GM12878 (cell line): Measurements from ENCODE around the gene CFAP57. TPM values are rescaled to one million over a fixed set of nuclear protein-coding genes. Genes with fewer than 3 reads are reported as not detected.

Experiments used
- ASH2L ChIP-seq: fragments of 300-600, 200-600 bp; sonication (generic); IDR thresholded peaks from 2 replicates; pipeline ENCODE4 v1.6.1; 2017; ENCODE audit warnings: low read depth, mild to moderate bottlenecking, borderline replicate concordance
- ATF2 ChIP-seq: IDR thresholded peaks from 2 replicates; pipeline ENCODE4 v1.6.1; 2012; ENCODE audit warnings: low read length, inconsistent platforms
- BCLAF1 ChIP-seq: fragments of 450-650 bp; IDR thresholded peaks from 2 replicates; pipeline ENCODE4 v1.6.1; 2017; ENCODE audit warnings: antibody characterized with exemption, mild to moderate bottlenecking, moderate library complexity
- BRCA1 ChIP-seq: IDR thresholded peaks from 2 replicates; pipeline ENCODE4 v1.6.1; 2011; ENCODE audit warnings: low read depth, low read length, improper control_type of control experiment
- CHD2 ChIP-seq: IDR thresholded peaks from 2 replicates; pipeline ENCODE4 v1.6.1; 2011; ENCODE audit warnings: low read depth, low read length, improper control_type of control experiment, borderline replicate concordance
- E2F8 ChIP-seq: fragments of 450-650 bp; IDR thresholded peaks from 2 replicates; pipeline ENCODE4 v1.6.1; 2018; ENCODE audit warnings: mild to moderate bottlenecking, low read depth, moderate library complexity; ENCODE audit not compliant: partially characterized antibody
- MYC ChIP-seq: IDR thresholded peaks from 2 replicates; pipeline ENCODE4 v1.6.1; 2011; ENCODE audit warnings: mild to moderate bottlenecking, low read length, moderate library complexity, inconsistent platforms; ENCODE audit not compliant: insufficient read depth, insufficient replicate concordance, insufficient read length, severe bottlenecking
- NR2C1 ChIP-seq: fragments of 450-650 bp; IDR thresholded peaks from 2 replicates; pipeline ENCODE4 v1.6.1; 2017; ENCODE audit warnings: antibody characterized with exemption, mild to moderate bottlenecking, moderate library complexity
- RAD21 ChIP-seq: IDR thresholded peaks from 2 replicates; pipeline ENCODE4 v1.6.1; 2011; ENCODE audit warnings: mild to moderate bottlenecking, low read depth, low read length, moderate library complexity; ENCODE audit not compliant: insufficient read depth
- RCOR1 ChIP-seq: conservative IDR thresholded peaks from 2 replicates; pipeline ENCODE4 v1.6.1; 2012; ENCODE audit warnings: low read depth, low read length, improper control_type of control experiment
- SMAD5 ChIP-seq: IDR thresholded peaks from 2 replicates; pipeline ENCODE4 v1.6.1; 2016; ENCODE audit warnings: antibody characterized with exemption, low read depth
- SREBF2 ChIP-seq: IDR thresholded peaks from 2 replicates; pipeline ENCODE4 v1.6.1; 2012; ENCODE audit warnings: mild to moderate bottlenecking, low read length
- TCF7 ChIP-seq: IDR thresholded peaks from 2 replicates; pipeline ENCODE4 v1.6.1; 2014; ENCODE audit warnings: antibody characterized with exemption, borderline replicate concordance
- YY1 ChIP-seq: IDR thresholded peaks from 2 replicates; pipeline ENCODE4 v1.6.1; 2011; ENCODE audit warnings: low read depth, mild to moderate bottlenecking, low read length
- ZNF687 ChIP-seq: fragments of 450-650 bp; IDR thresholded peaks from 2 replicates; pipeline ENCODE4 v1.6.1; 2017; ENCODE audit warnings: mild to moderate bottlenecking, moderate library complexity
- polyA plus RNA-seq, 11 experiments: library from polyadenylated mRNA; depleted of rRNA in 4 of 11; unstranded in 6 of 11; stranded (reverse) in 5 of 11; fragments of >200 nt; fragmentation: Nextera tagmentation in 4 of 11; fragmentation: Illumina TruSeq in 1 of 11; extraction: Ambion mirVana in 4 of 11; extraction: Trizol in 1 of 11; gene quantifications; 1 replicate in 1 of 11; 2 replicates in 10 of 11; pipeline versions ENCODE4 v1.2.1 to v1.2.3, GENCODE V29; 2011 to 2016; ENCODE audit warnings: inconsistent platforms in 2 of 11, missing spikeins in 2 of 11, low read depth in 1 of 11
- total RNA-seq, 4 experiments: library from RNA; depleted of rRNA in 3 of 4; stranded (reverse); fragments of >200 nt in 3 of 4; fragmentation: Illumina TruSeq in 1 of 4; extraction: Trizol in 1 of 4; gene quantifications; 2 replicates each; pipeline versions ENCODE4 v1.2.1 to v1.2.3, GENCODE V29; 2013 to 2021

Gene CFAP57
- total and polyA plus RNA-seq, 10 of the 15 experiments (the other 5 are each of a cell fraction or from before 2014, with no cell fraction given), result 0.45 to 4.8 (median 1.3) TPM

GRCh38 chr1:43172527-43172972 is 420 bp downstream of the CFAP57 start (continued):
- TF ChIP-seq ZNF687 (peak; percentile 65), MYC (no peak), E2F8 (peak; percentile 7), NR2C1 (no peak), ASH2L (no peak), BRCA1 (no peak), TCF7 (no peak), RAD21 (no peak), SMAD5 (no peak), SREBF2 (0 out of 2 replicates have a peak, but pooled peaks have one; percentile 1), BCLAF1 (no peak), CHD2 (peak; percentile 18; the same call in 1 of the 2 replicates), ATF2 (no peak), RCOR1 (no peak), YY1 (no peak)
